Mesenchymal stem cell (in vitro differentiated cells and primary cell): ENCODE results near the gene CCR4.

Experiments
- DNase-seq: peaks from one replicate; pipeline ENCODE4 v3.0.0-alpha.2; 2013
- H2AFZ ChIP-seq: one replicate; pipeline ENCODE4 v1.6.1; 2013; ENCODE audit warnings: low read depth, mild to moderate bottlenecking, control low read depth, inconsistent platforms, low read length, moderate library complexity
- H2AK5ac ChIP-seq: 2 replicates; pipeline ENCODE4 v1.6.1; 2013; ENCODE audit warnings: low read length, moderate library complexity, mild to moderate bottlenecking, inconsistent platforms; ENCODE audit not compliant: severe bottlenecking
- H2BK120ac ChIP-seq: one replicate; pipeline ENCODE4 v1.6.1; 2013; ENCODE audit warnings: low read depth, mild to moderate bottlenecking, inconsistent platforms, low read length, moderate library complexity
- H2BK12ac ChIP-seq, 2 experiments: one replicate each; pipeline ENCODE4 v1.6.1; 2013; ENCODE audit warnings: inconsistent platforms in 2 of 2, low read length in 2 of 2, mild to moderate bottlenecking in 2 of 2, moderate library complexity in 2 of 2, control low read depth in 1 of 2
- H2BK15ac ChIP-seq: one replicate; pipeline ENCODE4 v1.6.1; 2013; ENCODE audit warnings: mild to moderate bottlenecking, low read depth, inconsistent platforms; ENCODE audit not compliant: poor library complexity, severe bottlenecking
- H2BK5ac ChIP-seq: 2 replicates; pipeline ENCODE4 v1.6.1; 2013; ENCODE audit warnings: low read depth, mild to moderate bottlenecking, low read length, control low read depth, inconsistent platforms; ENCODE audit not compliant: poor library complexity, severe bottlenecking
- H3K14ac ChIP-seq, 2 experiments: one replicate each; pipeline ENCODE4 v1.6.1; 2013; ENCODE audit warnings: inconsistent platforms in 2 of 2, low read length in 2 of 2, control low read depth in 1 of 2, mild to moderate bottlenecking in 1 of 2, moderate library complexity in 1 of 2
- H3K18ac ChIP-seq, 2 experiments: one replicate each; pipeline ENCODE4 v1.6.1; 2013; ENCODE audit warnings: inconsistent platforms in 2 of 2, low read length in 2 of 2, control low read depth in 1 of 2, low read depth in 1 of 2, mild to moderate bottlenecking in 1 of 2
- H3K23ac ChIP-seq, 2 experiments: one replicate each; pipeline ENCODE4 v1.6.1; 2013; ENCODE audit warnings: inconsistent platforms in 2 of 2, low read length in 2 of 2, mild to moderate bottlenecking in 2 of 2, moderate library complexity in 2 of 2, control low read depth in 1 of 2
- H3K27ac ChIP-seq: 2 replicates; pipeline ENCODE4 v1.5.1; 2013; ENCODE audit warnings: mild to moderate bottlenecking, moderate library complexity, low read length, control low read depth, inconsistent platforms; ENCODE audit not compliant: poor library complexity, severe bottlenecking
- H3K27me3 ChIP-seq, 2 experiments: 2 replicates each; pipeline versions ENCODE4 v1.6.1 to v1.7.0; 2013; ENCODE audit warnings: low read length in 2 of 2, mild to moderate bottlenecking in 2 of 2, moderate library complexity in 2 of 2, control low read depth in 1 of 2, inconsistent platforms in 1 of 2; ENCODE audit not compliant: control insufficient read depth in 1 of 2, insufficient read depth in 1 of 2
- H3K36me3 ChIP-seq, 2 experiments: 2 replicates each; pipeline versions ENCODE4 v1.6.1 to v1.7.0; 2013; ENCODE audit warnings: low read length in 2 of 2, control low read depth in 1 of 2, inconsistent platforms in 1 of 2, low read depth in 1 of 2, mild to moderate bottlenecking in 1 of 2; ENCODE audit not compliant: insufficient read depth in 2 of 2, control insufficient read depth in 1 of 2
- H3K4ac ChIP-seq, 2 experiments: one replicate each; pipeline ENCODE4 v1.6.1; 2013; ENCODE audit warnings: inconsistent platforms in 2 of 2, low read length in 2 of 2, mild to moderate bottlenecking in 2 of 2, moderate library complexity in 2 of 2, control low read depth in 1 of 2, low read depth in 1 of 2
- H3K4me1 ChIP-seq: 2 replicates; pipeline ENCODE4 v1.6.1; 2013; ENCODE audit warnings: low read depth, low read length, control low read depth; ENCODE audit not compliant: control insufficient read depth, insufficient read depth
- H3K4me2 ChIP-seq: 2 replicates; pipeline ENCODE4 v1.6.1; 2013; ENCODE audit warnings: low read length, mild to moderate bottlenecking, inconsistent platforms; ENCODE audit not compliant: poor library complexity, severe bottlenecking
- H3K4me3 ChIP-seq, 2 experiments: 2 replicates each; pipeline versions ENCODE4 v1.5.1 to v1.7.0; 2013; ENCODE audit warnings: low read length in 2 of 2, mild to moderate bottlenecking in 2 of 2, control low read depth in 1 of 2, low read depth in 1 of 2; ENCODE audit not compliant: insufficient read depth in 1 of 2
- H3K79me1 ChIP-seq: replicated peaks from 2 replicates; pipeline ENCODE4 v1.6.1; 2013; ENCODE audit warnings: mild to moderate bottlenecking, control low read depth, low read length, inconsistent platforms; ENCODE audit not compliant: poor library complexity, severe bottlenecking
- H3K9ac ChIP-seq: 2 replicates; pipeline ENCODE4 v1.7.0; 2013; ENCODE audit warnings: mild to moderate bottlenecking, low read length, moderate library complexity
- H3K9me3 ChIP-seq: 2 replicates; pipeline ENCODE4 v1.7.0; 2013; ENCODE audit warnings: mild to moderate bottlenecking, low read length; ENCODE audit not compliant: control insufficient read depth
- H4K8ac ChIP-seq: one replicate; pipeline ENCODE4 v1.6.1; 2013; ENCODE audit warnings: inconsistent platforms, mild to moderate bottlenecking, low read length, moderate library complexity
- H4K91ac ChIP-seq: one replicate; pipeline ENCODE4 v1.6.1; 2013; ENCODE audit warnings: mild to moderate bottlenecking, low read length, inconsistent platforms
- WGBS: methylation state at CpG from one replicate; pipeline ENCODE4 v1.1.7; 2013; ENCODE audit warnings: mixed read lengths; 5-methylcytosine and 5-hydroxymethylcytosine counted together

The CCR4 gene

GRCh38 chr3:32958509-32958908, 7.1 kb downstream of the CCR4 start:
- WGBS, result 60% methylated on average over 2 of the region's 5 CpGs

GRCh38 chr3:32959371-32959770, 7.9 kb downstream of the CCR4 start:
- no peak overlapping the region for H3K27ac ChIP-seq
- H3K14ac ChIP-seq, result no peak overlapping the region
- 43% methylated on average over 3 of the region's 3 CpGs for WGBS
- no peak overlapping the region for H4K8ac ChIP-seq
- H3K18ac ChIP-seq, result no peak overlapping the region
- H2BK120ac ChIP-seq, result no peak overlapping the region
- H3K36me3 ChIP-seq, result no peaks in the 10 kb centered on the region
- no peak overlapping the region for H2AK5ac ChIP-seq
- no peak overlapping the region for H2BK15ac ChIP-seq
- DNase-seq, result no peak
- no peak overlapping the region for H2BK5ac ChIP-seq
- no peak overlapping the region for H2AFZ ChIP-seq
- no peak overlapping the region for H4K91ac ChIP-seq
- H3K23ac ChIP-seq, result no peak overlapping the region
- H3K9me3 ChIP-seq, result no peaks in the 10 kb centered on the region
- H3K4me1 ChIP-seq, result peaks cover 2% of the 10 kb centered on the region
- no peak overlapping the region for H3K4me3 ChIP-seq
- no peak overlapping the region for H3K4me2 ChIP-seq
- no peak overlapping the region for H3K9ac ChIP-seq
- no peak overlapping the region for H3K4ac ChIP-seq
- H3K79me1 ChIP-seq, result no peaks in the 10 kb centered on the region
- no peak overlapping the region for H2BK12ac ChIP-seq
- peaks cover 0 to 7% of the 10 kb centered on the region in 2 experiments for H3K27me3 ChIP-seq

More at GRCh38 chr3:32958509-32958908, 7.1 kb downstream of the CCR4 start:
- DNase-seq, result no peak
- Histone ChIP-seq H4K8ac (no peak overlapping the region), H3K79me1 (no peaks in the 10 kb centered on the region), H3K36me3 (no peaks in the 10 kb centered on the region), H3K9me3 (no peaks in the 10 kb centered on the region), H3K4me2 (no peak overlapping the region), H3K27me3 (peaks cover 2 to 15% of the 10 kb centered on the region in 2 experiments), H2AK5ac (no peak overlapping the region), H2BK120ac (no peak overlapping the region), H3K14ac (no peak overlapping the region), H3K23ac (no peak overlapping the region), H2BK5ac (no peak overlapping the region), H4K91ac (no peak overlapping the region), H3K9ac (no peak overlapping the region), H3K27ac (no peak overlapping the region), H3K18ac (no peak overlapping the region), H2BK15ac (no peak overlapping the region), H3K4ac (no peak overlapping the region), H2BK12ac (no peak overlapping the region), H3K4me1 (peaks cover 2% of the 10 kb centered on the region), H3K4me3 (no peak overlapping the region), H2AFZ (no peak overlapping the region)

DNA sequence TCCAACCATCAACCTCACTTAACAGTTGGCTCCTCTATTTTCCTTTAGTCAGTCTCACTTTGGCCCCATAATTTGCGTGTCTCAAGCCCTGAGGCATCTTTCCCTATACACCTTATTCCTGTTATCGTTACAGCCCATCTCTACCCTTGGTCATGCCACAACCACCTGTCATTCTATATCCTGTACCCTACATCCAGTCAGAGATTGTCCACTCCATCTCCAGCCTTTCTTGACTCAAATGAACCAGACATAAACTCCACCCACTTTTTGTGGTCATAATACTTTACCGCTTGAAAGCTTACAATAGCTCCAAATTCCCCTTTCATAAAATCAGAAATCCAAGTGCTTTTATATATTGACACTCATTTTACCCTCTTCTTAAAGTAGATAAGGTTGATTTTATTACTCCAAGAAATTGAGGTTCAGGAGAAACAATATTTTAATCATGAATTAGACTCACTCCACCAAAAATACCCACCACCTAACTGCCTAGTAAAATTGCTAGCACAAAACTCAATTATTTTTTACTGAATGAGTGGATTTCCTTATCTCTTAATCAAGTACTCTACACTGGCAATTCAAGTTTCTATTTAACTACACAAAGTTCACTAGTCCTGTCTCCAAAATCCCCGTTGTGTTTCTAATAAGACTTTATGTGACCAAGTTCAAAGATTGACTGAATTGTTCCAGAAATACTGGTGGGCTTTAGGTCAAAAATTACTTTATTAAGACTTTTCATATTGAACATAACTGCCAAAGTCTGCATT, 9.1 kb downstream of the CCR4 start:
- Histone ChIP-seq H3K9ac (no peak overlapping the region), H3K9me3 (no peaks in the 10 kb centered on the region), H3K79me1 (no peaks in the 10 kb centered on the region), H3K4me3 (no peak overlapping the region), H3K18ac (no peak overlapping the region), H4K91ac (no peak overlapping the region), H3K4me1 (peaks cover 2% of the 10 kb centered on the region), H3K4me2 (no peak overlapping the region), H3K27me3 (peaks cover 0 to 5% of the 10 kb centered on the region in 2 experiments), H3K36me3 (no peaks in the 10 kb centered on the region), H3K23ac (no peak overlapping the region), H3K4ac (no peak overlapping the region), H3K27ac (no peak overlapping the region), H2BK12ac (no peak overlapping the region), H3K14ac (peak overlapping the region in 1 of 2 experiments; percentile 28), H2BK120ac (no peak overlapping the region), H2BK15ac (no peak overlapping the region), H2AK5ac (no peak overlapping the region), H2AFZ (no peak overlapping the region), H2BK5ac (no peak overlapping the region), H4K8ac (no peak overlapping the region)
- 85% methylated on average over 4 of the region's 4 CpGs for WGBS
- DNase-seq, result no peak

- Histone ChIP-seq H2BK15ac (no peak overlapping the region), H3K9me3 (no peaks in the 10 kb centered on the region), H3K4me1 (peaks cover 2% of the 10 kb centered on the region), H3K23ac (no peak overlapping the region), H2BK120ac (no peak overlapping the region), H3K4me2 (no peak overlapping the region), H2BK5ac (no peak overlapping the region), H3K18ac (no peak overlapping the region), H3K27me3 (peaks cover 0 to 5% of the 10 kb centered on the region in 2 experiments), H3K9ac (no peak overlapping the region), H4K91ac (no peak overlapping the region), H3K4ac (no peak overlapping the region), H4K8ac (no peak overlapping the region), H2AK5ac (no peak overlapping the region), H3K36me3 (no peaks in the 10 kb centered on the region), H3K27ac (no peak overlapping the region), H3K4me3 (no peak overlapping the region), H2BK12ac (no peak overlapping the region), H3K79me1 (no peaks in the 10 kb centered on the region), H3K14ac (no peak overlapping the region), H2AFZ (no peak overlapping the region)
- 85% methylated on average over 3 of the region's 5 CpGs for WGBS
- no peak for DNase-seq
Observed at GRCh38 chr3:32961189-32961715, 9.8 kb downstream of the CCR4 start.
